Bronchial epithelial cell (primary cell): ENCODE data around the gene PRPF40A. TPM values are rescaled to one million over a fixed set of nuclear protein-coding genes. Genes with fewer than 3 reads are reported as not detected.

Experiments
- DNase-seq: peaks from one replicate; pipeline ENCODE4 v3.0.0-alpha.2; 2010; ENCODE audit warnings: low read depth
- FAIRE-seq: peaks from 2 replicates; lab custom pipeline; 2011; peaks lifted over from hg19 to GRCh38; lab: Jason Lieb, UNC
- H3K27me3 ChIP-seq: 2 replicates; pipeline ENCODE4 v1.5.1; 2011; ENCODE audit warnings: low read length; ENCODE audit not compliant: control insufficient read depth, insufficient read depth
- H3K36me3 ChIP-seq: 2 replicates; pipeline ENCODE4 v1.5.1; 2011; ENCODE audit warnings: low read length; ENCODE audit not compliant: control insufficient read depth, insufficient read depth
- H3K4me3 ChIP-seq: 2 replicates; pipeline ENCODE4 v1.5.1; 2011; ENCODE audit warnings: mild to moderate bottlenecking, low read depth, low read length, control low read depth
- total RNA-seq: library from RNA; depleted of rRNA; stranded (reverse); fragments of >200 nt; gene quantifications from 2 replicates; pipeline ENCODE4 v1.2.1, GENCODE V29; 2014
- TF ChIP-seq, protein P1 (sequence below): IDR thresholded peaks from 2 replicates; pipeline ENCODE4 v1.5.1; 2011; ENCODE audit warnings: mild to moderate bottlenecking, moderate library complexity, low read length, control low read depth, inconsistent platforms; ENCODE audit not compliant: insufficient read depth, severe bottlenecking

Gene PRPF40A
- total RNA-seq, 1 donor from 2014 or later: 107 TPM

DNA sequence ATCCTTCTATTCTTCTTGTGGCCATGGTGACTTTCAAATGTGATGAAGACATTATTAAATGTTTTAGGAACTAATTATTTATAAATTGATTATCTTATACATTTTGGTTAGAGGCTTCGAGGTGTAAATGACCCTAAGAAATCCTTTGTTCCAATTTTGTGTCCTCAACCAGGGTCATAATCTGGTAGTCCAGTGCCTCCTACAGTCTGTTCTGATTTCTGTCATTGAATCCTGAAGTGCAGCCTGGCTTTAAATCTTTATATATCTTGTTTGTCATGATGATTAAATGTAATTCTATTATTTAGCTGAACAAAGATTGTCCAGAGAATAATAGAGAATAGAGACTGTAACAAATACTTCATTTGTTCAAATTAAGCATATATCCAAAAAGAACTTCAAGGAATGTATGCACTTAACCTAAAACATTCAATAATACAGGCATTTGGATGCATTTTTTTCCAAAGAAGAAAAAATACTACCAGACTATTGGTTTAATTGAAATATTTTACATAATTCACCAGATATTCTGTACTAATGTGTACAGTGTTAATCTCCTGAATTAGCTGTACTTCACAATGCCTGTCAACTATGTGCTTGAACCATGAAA lies 89.8 kb downstream of the PRPF40A start:
- Histone ChIP-seq H3K27me3 (no peaks in the 10 kb centered on the region), H3K36me3 (peaks cover 15% of the 10 kb centered on the region), H3K4me3 (no peak overlapping the region)
- FAIRE-seq: no peak
- DNase-seq: peak; percentile 26
- TF ChIP-seq, protein P1, sequence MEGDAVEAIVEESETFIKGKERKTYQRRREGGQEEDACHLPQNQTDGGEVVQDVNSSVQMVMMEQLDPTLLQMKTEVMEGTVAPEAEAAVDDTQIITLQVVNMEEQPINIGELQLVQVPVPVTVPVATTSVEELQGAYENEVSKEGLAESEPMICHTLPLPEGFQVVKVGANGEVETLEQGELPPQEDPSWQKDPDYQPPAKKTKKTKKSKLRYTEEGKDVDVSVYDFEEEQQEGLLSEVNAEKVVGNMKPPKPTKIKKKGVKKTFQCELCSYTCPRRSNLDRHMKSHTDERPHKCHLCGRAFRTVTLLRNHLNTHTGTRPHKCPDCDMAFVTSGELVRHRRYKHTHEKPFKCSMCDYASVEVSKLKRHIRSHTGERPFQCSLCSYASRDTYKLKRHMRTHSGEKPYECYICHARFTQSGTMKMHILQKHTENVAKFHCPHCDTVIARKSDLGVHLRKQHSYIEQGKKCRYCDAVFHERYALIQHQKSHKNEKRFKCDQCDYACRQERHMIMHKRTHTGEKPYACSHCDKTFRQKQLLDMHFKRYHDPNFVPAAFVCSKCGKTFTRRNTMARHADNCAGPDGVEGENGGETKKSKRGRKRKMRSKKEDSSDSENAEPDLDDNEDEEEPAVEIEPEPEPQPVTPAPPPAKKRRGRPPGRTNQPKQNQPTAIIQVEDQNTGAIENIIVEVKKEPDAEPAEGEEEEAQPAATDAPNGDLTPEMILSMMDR: peak; percentile 37

DNA sequence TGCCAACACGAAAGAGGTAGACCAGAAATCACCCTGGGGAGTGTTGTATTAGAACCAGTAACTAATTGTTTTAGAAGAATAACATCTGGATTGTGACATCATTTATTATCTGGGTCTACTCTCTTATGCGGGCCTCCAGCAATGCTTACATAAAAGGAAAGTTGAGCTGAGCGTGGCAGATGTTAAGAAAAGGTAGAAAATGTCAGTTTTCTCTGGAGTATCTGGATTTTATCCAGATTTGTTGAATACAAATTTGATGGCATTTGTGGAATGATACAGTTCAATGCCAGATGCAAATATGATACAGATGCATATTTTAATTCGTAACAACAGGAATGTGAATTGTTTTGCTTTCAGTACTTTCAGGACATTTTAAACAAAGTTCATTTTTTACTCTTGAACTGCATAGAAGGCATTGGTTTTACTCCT lies 90.3 kb downstream of the PRPF40A start:
- peaks cover 16% of the 10 kb centered on the region for H3K36me3 ChIP-seq
- H3K4me3 ChIP-seq: no peak overlapping the region
- FAIRE-seq: no peak
- DNase-seq: no peak
- H3K27me3 ChIP-seq: no peaks in the 10 kb centered on the region
- TF ChIP-seq, protein P1: no peak

DNA sequence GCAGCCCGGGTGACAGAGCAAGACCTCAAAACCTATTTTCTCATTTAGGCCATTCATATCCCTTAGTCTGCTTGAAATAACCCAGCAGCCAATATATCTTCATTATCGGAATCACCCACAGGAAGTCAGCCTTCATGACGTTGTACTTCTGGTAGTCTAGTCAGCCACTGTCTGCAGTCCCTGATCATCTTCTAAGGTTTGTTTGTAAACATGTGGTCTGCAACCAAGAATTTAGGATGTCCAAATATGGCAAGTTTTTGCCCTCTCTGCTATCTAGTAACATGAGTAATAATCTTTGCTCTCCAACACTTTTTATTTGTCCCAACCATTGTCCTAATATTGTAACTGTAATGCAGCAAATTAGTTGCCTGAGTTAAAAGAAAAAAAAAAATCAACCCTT lies 92.5 kb downstream of the PRPF40A start:
- TF ChIP-seq, protein P1: no peak
- DNase-seq: no peak
- no peak overlapping the region for H3K4me3 ChIP-seq
- FAIRE-seq: no peak
- peaks cover 13% of the 10 kb centered on the region for H3K36me3 ChIP-seq
- H3K27me3 ChIP-seq: no peaks in the 10 kb centered on the region

DNA sequence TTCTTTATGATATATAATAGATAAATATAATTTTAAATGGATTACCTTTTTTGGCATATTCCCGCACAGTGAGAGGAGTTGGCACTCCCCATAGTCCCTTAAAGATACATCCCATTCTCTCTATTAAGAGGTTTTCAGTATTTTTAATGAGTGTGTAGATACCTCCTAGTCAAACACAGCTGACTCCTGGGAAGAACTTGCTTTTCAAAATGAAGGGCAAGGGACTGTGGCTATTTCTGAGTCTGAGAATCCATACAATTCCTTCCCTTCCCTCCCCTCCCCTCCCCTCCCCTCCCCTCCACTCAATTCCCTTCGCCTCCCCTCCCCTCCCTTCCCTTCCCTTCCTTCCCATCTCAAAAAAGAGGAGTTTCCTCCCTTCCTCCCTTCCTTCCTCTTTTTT lies 93.5 kb downstream of the PRPF40A start:
- H3K4me3 ChIP-seq: no peak overlapping the region
- DNase-seq (no peak), FAIRE-seq (no peak)
- H3K36me3 ChIP-seq: peaks cover 16% of the 10 kb centered on the region
- H3K27me3 ChIP-seq: no peaks in the 10 kb centered on the region
- TF ChIP-seq, protein P1: no peak

DNA sequence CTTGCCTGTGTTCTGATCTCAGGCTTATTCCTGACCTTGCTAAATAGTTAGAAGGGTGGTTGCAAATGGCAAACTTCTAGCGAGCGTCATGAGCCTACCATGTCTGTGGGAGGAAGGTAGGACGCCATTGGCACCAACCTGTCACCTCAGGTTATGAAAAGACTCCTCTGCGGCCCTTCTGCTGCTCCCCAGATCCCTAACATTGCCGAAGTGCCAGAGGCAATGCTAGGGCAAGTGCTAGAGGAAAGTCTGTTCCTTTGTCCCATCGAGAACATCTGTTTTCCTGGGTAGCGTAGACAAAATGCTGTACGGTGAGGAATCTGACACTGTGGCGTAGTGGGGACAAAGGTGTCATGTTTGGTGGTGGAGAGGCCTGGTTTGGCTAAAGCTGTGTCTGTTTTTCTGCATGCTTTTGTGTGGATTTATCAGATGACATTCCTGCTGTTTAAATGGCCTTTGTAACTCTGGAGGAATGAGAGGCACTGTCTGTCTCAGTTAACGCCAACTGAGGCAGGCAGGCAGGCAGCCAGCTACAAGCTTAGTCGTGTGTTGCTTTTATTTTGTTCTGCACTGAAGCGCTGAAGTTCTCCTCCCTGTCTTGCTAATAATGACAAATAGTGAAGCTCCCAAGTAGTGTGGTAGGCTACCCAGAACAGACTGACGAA lies 94.1 kb downstream of the PRPF40A start:
- Histone ChIP-seq H3K4me3 (no peak overlapping the region), H3K27me3 (no peaks in the 10 kb centered on the region), H3K36me3 (peaks cover 16% of the 10 kb centered on the region)
- FAIRE-seq (no peak), DNase-seq (no peak)
- TF ChIP-seq, protein P1: no peak
